Right renal pelvis (tissue), 4 donors: ENCODE measurements around the gene EMC9. TPM values are rescaled to one million over a fixed set of nuclear protein-coding genes. Genes with fewer than 3 reads are reported as not detected.
"Not testable (repeated sequence)": the region's sequence is repeated elsewhere in the genome, so short reads cannot be mapped to it uniquely, and the experiment has no call there.

Experiments
- DNase-seq, 4 donors: peaks; one replicate each; pipeline ENCODE4 v3.0.0-alpha.2; 2013; ENCODE audit warnings: low read depth in 4 of 4, low spot score in 3 of 4, missing footprints in 1 of 4
- polyA plus RNA-seq, 4 donors: library from polyadenylated mRNA; unstranded; fragments of 120-200 nt; gene quantifications; one replicate each; pipeline ENCODE4 v1.2.1, GENCODE V29; 2013; ENCODE audit not compliant: insufficient read length in 4 of 4

EMC9 gene
- polyA plus RNA-seq, 4 donors = 14.5 to 24.2 (median 18.9) TPM

DNA sequence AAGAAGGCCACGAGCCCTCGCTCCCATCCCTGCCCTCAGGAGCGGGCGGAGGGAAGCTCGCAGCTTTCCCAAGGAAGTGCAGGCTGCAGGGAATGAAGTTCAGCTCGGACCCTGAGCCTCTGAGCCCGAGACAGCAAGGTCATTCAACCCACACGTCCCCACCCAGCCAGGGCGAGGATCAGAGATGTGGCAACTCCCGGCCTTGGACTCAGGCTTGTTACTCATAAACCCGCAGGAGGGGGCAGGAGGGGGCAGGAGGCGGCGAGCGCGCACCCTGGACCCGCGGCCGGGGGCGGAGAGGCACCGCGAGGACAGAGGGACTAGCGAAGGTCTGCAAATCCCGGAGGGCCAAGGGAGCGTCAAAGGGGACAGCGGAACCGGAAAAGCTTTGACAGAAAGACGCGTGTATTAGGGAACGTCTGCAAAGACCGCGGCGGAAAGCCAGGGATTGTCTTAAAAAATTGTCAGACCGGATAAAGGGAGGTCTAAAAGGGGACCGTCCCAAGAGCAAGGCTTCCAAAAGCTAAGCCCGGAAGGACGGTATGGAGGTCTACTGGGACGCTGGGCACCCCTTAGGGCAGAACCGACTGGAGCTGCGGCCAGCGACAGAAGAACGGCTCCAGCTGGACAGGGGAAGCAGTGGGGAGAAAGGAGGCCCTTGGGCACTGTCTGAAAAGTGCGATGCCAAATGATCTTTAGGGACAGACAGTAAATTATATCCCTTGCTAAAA lies 27.4 kb downstream of the EMC9 start:
- DNase-seq = peak in 1 of 4 donors; percentile 71

DNA sequence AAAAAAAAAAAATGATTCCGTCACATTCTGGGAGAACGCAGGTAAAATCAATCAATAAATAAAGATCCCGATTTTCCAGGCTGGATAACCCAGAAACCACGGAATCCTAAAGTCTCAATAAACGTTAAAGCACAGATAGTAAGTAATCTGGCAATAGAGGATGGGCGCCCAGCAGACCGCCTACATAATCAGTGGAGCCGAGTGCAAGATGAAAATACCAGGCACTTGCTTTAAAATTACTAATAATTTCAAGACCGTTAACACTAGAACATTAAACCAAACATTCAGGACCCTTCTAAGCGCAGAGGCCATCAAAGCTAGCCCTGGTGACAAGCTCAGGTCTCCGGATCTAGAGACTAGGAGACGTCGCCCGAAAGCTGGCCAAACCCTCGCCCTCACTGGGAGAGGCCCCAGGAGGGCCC lies 28.0 kb downstream of the EMC9 start:
- DNase-seq = no peak

GRCh38 chr14:24110523-24110922 lies 30.9 kb downstream of the EMC9 start:
- DNase-seq = no peak

DNA sequence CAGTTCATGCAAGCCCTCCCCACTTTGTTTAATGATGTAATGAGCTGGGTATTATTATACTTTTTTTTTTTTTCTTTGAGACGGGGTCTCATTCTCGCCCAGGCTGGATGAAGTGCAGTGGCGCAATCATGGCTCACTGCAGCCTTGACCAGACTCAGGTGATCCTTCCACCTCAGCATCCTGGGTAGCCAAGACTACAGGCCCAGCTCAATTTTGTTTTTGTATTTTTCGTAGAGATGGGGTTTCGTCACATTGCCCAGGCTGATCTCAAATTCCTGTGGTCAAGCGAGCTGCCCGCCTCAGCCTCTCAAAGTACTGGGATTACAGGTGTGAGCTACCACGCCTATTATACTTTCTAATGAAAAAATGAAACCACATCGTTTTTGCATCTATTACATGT lies 31.3 kb downstream of the EMC9 start:
- no peak for DNase-seq

DNA sequence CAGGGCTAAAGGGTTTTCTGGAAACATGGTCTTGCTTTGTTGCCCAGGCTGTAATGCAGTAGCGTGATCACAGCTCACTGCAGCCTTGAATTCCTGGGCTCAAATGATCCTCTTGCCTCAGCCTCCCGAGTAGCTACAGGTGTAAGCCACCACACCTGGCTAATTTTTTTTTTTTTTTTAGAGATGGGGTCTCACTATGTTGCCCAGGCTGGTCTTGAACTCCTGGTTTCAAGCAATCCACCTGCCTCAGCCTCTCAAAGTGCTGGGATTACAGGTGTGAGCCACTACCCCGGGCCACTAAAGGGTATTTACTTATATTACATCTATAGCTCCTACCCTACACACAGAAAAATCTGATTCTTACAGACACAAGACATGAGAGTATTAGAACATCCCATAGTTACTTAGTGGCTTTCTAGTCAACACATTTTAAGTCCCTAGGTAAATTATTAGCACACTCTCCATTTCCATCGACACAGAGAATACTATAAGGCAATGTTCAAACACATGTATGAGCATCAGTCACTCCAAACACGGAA lies 33.0 kb downstream of the EMC9 start:
- DNase-seq = no peak

- no peak for DNase-seq
Observed at GRCh38 chr14:24106672-24107271, 34.6 kb downstream of the EMC9 start.

- not testable (repeated sequence) for DNase-seq
Observed at GRCh38 chr14:24105609-24106239, 35.7 kb downstream of the EMC9 start.

DNA sequence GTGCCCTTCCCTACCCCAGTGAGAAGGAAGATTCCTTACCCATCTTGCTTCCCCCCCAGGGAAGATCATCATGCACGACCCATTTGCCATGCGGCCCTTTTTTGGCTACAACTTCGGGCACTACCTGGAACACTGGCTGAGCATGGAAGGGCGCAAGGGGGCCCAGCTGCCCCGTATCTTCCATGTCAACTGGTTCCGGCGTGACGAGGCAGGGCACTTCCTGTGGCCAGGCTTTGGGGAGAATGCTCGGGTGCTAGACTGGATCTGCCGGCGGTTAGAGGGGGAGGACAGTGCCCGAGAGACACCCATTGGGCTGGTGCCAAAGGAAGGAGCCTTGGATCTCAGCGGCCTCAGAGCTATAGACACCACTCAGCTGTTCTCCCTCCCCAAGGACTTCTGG lies 37.9 kb downstream of the EMC9 start:
- DNase-seq = no peak

DNA sequence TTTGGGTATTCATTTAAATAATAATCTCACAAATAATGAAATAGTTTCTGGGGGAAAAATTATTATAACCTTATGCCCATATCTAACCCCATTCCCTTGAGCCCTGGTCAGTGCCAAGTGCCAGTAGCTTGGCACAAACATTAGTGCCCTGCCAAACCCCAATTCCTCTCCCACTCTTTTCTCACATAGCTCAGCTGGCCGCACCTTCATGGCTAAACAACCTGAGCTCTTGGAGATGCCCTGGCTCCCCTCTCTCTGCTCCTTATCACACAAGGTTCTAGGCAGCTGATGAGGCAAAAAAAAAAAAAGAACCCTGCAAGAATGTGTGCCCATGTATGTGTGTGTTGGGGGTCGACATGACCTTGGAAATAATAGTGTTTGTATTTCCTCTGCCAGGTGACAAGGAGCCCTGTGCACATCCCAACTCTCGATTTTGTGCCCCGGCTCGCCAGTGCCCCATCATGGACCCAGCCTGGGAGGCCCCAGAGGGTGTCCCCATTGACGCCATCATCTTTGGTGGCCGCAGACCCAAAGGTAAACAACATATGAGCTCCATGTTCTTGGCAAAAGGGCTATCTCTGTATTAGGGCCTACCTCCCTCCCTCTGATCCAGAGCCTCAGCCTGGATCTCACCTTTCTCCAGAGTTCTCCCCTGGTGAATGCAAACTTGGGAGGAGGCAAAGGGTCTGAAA lies 38.9 kb downstream of the EMC9 start:
- no peak for DNase-seq

GRCh38 chr14:24100982-24101494 lies 40.4 kb downstream of the EMC9 start:
- no peak for DNase-seq

GRCh38 chr14:24100197-24100981 lies 41.0 kb downstream of the EMC9 start:
- DNase-seq = no peak

DNA sequence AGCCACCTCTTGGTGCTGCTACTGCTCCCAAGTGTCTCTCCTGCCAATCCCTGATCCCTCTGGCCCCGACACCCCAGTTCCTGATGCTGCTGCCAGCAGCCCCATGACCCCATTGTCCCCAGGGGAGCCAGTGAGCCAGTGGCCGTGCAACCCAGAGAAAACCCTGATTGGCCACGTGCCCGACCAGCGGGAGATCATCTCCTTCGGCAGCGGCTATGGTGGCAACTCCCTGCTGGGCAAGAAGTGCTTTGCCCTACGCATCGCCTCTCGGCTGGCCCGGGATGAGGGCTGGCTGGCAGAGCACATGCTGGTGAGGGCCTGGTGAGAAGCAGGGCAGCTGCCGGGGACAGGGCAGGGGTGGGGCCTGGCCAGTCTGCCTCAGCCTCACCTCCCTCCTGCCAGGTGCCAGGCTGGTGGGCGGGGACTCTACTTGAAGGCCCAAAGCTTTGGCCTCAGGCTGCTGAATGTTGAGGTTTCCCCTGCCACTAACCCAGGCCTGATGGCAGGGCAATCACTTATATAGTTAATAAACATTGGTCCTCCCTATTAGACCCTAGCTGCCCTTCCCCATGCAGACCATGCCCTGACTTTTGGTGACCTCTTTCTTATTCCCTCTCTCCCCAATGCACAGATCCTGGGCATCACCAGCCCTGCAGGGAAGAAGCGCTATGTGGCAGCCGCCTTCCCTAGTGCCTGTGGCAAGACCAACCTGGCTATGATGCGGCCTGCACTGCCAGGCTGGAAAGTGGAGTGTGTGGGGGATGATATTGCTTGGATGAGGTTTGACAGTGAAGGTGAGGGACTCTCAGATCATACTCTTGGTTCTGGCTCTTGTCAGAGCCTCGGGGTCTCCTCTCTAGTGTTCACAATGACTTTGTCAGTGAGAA lies 42.2 kb downstream of the EMC9 start:
- DNase-seq = no peak

DNA sequence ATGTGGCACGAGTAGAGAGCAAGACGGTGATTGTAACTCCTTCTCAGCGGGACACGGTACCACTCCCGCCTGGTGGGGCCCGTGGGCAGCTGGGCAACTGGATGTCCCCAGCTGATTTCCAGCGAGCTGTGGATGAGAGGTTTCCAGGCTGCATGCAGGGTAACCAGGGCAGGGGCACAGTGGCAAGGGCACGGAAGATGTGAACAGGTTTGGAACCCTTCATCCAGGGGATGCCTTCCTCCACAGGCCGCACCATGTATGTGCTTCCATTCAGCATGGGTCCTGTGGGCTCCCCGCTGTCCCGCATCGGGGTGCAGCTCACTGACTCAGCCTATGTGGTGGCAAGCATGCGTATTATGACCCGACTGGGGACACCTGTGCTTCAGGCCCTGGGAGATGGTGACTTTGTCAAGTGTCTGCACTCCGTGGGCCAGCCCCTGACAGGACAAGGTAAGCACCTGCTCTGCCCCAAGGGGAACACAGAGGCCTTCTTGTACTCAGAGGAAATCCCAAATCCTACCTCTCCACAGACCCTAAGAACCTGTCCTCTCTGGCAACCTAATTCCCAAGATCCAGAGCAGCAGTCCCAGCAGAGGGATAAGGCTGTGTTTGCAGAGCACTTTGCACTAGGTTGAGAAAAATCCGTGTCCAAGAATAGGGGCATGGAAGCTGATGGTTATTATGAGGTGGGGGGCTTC lies 43.0 kb downstream of the EMC9 start:
- DNase-seq = no peak

DNA sequence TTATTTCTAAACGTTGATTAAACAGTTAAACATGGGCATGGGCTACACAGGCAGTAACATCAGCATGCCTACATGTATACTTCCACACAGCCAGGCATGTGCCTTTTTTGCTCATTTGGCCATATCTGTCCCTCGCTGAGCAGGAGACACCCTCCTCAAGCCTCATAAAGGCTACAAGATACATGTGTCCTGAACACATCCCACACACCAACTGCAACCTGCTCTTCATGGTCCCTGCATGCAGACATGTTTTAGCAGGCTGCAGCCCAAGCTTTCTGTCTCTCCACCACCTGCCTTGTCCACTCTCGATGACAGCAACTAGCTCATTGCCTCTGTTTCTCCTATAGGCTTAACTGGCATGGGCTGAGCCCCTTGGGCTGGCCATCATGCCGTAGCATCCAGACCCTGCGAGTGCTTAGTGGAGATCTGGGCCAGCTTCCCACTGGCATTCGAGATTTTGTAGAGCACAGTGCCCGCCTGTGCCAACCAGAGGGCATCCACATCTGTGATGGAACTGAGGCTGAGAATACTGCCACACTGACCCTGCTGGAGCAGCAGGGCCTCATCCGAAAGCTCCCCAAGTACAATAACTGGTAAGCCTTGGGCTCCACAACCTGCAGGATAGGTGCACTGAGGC lies 44.7 kb downstream of the EMC9 start:
- DNase-seq = no peak

DNA sequence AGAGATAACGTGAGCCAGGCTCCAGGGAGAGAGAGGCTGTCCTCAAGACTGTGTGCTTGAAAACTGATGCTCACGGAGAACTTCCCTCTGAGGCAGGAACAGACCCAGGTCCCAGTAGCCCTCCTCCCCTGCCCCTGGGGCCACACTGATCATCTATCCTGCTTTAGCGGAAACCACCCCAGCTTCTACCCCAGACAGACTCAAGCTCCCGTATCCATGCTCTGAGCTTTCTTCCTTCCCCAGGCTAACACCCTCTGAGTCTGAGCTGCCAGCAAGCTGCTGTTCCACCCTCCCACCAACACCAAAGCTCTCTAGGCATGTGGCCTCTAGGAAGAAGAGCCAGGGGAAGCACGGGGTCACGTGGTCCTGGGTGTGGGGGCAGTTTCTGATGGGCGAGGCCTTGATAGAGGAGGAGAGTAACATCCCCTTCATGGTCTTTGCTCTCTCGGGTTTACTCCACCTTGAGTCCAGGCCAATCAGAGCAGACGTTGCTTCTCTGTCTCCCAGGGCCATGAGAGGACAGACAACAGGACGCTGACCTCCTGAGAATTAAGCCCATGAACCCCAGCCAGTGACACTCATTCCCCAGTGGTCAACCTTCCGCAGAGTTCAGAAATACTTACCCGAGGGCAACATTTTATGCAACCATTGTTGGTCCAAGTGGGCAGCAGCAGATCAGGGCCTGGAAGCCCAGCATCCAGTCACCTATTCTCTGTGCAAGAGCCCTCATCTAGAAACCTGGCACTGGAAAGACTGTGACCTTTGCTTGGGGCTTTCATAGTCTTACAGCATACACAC lies 45.9 kb downstream of the EMC9 start:
- DNase-seq = peak in 1 of 4 donors; percentile 53

DNA sequence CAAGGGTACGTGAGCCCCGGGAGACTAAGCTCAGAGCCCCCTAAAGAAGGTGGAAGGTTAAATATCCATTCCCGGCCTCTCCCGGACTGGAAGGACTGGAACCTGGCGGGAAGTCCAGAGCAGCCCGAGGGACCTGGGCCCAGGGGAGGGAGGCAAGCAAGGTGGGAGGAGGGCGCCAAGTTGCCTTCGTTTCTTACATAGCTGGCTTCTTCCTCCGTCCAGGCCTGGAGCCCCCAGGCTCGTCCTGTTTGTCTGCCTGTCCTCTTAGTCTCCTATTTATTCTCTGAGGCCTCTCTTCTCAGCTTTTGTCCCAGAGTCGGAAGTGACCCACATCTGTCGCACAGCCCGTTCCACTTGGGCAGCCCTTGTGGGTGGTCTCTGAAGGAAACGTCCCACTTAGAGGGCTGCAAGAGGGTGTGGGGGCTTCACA lies 46.5 kb downstream of the EMC9 start:
- no peak for DNase-seq
